HPDE6-E6E7 (cell line): Measurements from ENCODE around the gene CHST6.
A peak's percentile ranks its signal among the peaks of the same experiment; 100 is the strongest.
"Not testable (repeated sequence)": the region's sequence is repeated elsewhere in the genome, so short reads cannot be mapped to it uniquely, and the experiment has no call there.

Source experiments
- DNase-seq: peaks from one replicate; pipeline ENCODE4 v3.0.0; 2011; ENCODE audit warnings: missing footprints; ENCODE audit errors: extremely low spot score

CHST6 gene

DNA sequence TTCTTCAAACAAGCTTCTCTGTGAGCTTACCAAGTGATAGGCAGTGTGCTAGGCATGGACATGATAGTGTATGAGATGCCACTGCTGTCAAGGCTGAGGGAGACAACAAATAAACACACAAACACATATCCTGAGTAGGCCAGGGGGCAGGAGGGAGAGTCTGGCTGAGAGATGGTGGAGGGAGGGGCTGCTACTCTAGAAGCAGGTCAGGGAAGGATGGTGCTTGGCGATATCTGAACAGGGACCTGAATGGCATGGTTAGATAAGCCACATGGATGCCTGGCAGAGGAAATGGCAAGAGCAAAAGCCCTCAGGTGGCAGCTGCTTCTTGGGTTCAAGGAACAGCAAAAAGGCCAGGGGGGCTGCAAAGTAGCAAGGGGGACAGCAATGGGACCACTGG is 8.6 kb upstream of the CHST6 start:
- no peak for DNase-seq

- no peak for DNase-seq
Measured at GRCh38 chr16:75502916-75503605, 7.8 kb upstream of the CHST6 start.

GRCh38 chr16:75501820-75502219 is 6.6 kb upstream of the CHST6 start:
- not testable (repeated sequence) for DNase-seq

DNA sequence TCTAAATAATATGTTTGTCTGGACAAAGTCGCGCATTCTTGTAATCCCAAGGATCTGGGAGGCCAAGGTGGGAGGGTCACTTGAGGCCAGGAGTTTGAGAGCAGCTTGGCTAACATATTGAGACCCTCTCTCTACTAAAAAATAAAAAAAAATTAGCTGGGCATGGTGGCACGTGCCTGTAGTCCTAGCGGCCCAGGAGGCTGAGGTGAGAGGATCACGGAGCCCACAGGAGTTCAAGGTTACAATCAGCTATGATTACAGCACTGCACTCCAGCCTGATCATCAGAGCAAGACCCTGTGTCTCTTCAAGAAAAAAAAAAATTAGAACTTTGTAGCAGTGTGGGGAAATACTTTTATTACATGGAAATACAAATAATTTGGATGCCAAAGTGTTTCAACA is 6.1 kb upstream of the CHST6 start:
- no peak for DNase-seq

DNA sequence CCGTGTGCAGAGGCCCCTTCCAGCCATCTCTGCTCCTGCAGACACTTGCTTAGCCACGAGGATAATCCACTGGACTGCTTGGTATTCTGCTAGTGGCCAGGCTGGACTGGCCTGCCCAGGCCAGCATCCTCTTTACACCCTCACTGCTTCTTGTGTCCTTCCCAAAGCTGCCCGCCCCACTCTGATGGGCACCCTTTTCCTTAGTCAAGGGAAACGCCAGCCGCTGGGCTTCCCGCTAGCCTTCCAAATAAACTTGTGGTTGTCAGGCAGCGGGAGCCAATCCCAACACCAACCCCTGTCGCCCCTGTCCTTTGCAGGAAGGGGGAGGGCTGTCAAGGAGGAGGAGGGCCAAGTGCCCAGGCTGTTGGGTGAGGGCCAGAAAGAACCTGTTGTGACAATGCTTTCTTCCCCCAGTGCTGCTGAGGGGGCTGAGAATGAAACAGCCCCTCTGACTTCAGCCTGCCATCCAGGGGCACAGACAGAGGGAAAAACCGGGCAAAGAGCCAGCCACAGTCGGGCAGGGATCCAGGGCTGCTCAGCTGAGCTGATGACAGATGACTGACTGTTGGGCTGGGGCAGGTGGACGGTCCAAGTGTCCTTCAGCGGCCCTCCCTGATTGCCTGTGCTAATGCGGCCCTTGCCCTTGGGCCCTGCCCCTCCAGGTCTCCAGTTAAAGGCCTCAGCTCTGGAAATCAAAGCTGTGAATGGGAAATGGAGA is 3.5 kb upstream of the CHST6 start:
- not testable (repeated sequence) for DNase-seq

GRCh38 chr16:75497558-75497957 is 2.3 kb upstream of the CHST6 start:
- no peak for DNase-seq

DNA sequence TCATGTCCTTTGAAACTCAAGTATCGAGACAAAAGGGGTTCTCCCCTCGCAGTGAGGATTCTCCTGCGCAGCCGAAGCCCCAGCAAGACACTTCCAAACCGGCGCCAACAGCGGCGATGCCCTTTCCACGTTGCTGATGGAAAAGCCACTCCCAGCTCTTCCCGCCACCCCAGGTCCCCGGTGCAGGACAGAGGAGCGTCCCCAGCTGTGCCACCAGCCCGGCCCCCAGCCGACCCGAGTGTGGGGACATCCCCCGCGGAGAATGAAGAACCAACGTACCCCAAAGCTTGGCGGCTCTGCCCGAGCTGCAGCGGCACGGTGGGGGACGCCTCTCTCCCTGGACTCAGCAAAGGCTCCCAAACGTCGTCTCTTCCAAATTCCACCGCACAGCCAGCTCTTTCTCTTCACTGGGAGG is 573 bp downstream of the CHST6 start:
- no peak for DNase-seq

DNA sequence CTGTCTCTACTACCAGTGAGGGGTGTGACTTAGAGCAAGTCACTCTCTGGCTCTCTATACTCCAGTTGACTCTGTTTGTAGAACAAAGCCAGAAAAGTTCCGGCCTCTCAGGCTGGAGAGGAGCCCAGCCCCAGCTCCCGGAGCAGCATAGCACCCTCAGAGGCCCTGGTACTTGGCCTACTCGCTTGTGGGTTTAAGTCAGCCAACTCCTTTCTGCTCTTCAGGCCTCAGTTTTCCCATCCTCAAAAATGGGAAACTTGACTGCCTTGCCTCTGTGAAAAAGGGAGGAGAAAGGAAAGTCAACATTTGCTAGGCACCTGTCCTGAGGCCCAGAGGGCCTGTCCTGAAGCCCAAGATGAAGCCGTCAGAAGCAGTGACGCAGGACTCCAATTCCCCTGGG is 1.1 kb downstream of the CHST6 start:
- no peak for DNase-seq

- DNase-seq = peak; percentile 50
Measured at GRCh38 chr16:75491876-75492275, 3.4 kb downstream of the CHST6 start.

GRCh38 chr16:75488322-75488721 is 6.9 kb downstream of the CHST6 start:
- DNase-seq = no peak

DNA sequence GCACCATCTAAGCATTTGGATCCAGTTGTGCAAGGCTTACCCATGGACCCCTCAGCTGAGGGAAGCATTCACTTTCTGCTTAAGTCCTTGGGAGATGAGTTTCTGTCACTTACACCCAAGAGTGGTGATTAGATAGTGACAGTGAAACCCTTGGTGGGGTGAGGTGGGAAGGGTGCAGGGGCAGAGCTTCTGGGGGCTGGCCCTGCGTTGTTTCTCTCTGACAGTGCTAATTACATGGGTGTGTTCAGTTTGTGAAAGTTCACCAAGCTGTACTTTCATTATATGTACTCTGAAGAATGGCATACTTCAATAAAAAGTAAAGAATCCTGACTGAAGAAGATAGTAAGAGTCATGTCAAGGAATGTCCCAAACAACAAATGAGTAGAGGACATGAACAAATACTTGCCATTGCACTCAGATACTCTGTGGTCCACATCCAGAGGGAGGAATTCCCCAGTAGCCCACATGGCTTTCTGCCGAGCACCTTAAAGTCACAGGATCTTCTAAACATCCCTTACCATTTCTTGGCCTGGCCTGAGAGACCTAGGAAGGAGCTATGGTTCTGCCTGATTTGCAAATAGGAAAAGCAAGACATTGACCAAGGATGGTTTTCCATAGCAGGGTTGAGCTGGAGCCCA is 8.4 kb downstream of the CHST6 start:
- DNase-seq = no peak

DNA sequence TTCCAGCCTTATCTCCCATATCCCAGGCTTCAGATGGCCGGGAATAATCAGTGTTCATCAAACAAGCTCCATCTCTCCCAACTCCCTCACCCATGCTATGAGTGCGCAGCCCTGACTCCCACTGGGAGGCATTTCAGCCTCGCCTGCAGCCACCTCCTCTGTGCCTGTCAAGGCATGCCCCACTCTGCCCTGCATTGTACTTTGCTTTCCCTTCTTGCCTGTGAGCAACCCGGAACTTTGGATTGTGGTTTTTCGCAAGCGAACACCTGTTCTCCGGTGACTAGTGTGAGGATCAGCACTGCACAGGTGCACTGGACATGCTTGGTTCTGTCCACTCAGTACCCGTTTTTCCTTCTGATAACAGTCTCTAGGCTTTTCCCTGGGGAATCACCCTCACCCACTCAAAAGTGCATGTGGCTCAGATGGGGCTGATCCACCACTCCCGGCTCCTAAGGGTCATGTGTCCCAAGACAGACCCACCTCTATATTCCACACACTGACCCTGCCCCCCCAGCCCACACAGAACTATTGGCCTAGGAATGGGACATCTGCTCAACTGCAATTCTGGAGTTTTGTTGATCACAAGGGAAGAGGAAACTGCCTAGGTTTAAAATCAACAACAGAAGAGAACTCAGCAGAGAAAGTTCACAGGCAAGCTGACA is 9.1 kb downstream of the CHST6 start:
- DNase-seq = peak; percentile 98

GRCh38 chr16:75485230-75486013 is 9.8 kb downstream of the CHST6 start:
- DNase-seq = no peak

DNA sequence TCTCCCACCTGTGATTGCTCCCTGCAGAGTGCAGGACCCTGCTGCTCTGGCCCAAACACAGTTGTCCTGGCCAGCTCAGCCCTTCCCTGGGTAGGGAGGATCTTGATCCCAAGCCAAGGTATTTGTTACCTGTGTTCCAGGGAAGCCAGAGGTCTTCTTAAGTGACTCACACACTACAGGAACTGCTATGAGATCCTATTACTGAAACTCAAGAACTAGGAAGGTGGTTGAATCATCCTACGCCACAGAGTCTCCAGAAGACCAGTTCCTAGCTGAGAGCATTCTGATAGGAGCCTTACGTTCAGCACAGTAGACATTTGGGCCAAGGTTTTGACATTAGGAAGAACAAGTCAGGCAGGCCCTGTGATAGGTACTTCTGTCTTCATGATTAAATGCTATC is 12.0 kb downstream of the CHST6 start:
- DNase-seq = peak; percentile 98

GRCh38 chr16:75482434-75483205 is 12.6 kb downstream of the CHST6 start:
- DNase-seq = no peak

DNA sequence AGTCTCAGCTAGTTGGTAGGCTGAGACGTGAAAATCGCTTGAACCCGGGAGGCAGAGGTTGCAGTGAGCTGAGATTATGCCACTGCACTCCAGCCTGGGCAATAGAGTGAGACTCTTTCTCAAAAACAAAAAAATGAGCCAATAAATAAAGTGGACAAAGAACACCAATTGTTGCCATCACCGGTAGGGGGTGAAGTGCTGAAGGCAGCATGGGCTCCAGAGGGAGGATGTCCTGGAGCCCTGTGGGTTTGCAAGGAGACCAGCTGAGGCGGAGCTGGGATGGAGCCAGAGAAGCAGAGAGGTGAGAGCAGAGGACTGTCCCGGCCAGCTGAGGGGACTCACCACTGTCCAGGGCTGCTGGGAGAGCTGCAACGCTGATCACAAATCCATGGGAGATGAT is 13.8 kb downstream of the CHST6 start:
- no peak for DNase-seq

- DNase-seq = no peak
Measured at GRCh38 chr16:75479421-75479990, 15.7 kb downstream of the CHST6 start.

DNA sequence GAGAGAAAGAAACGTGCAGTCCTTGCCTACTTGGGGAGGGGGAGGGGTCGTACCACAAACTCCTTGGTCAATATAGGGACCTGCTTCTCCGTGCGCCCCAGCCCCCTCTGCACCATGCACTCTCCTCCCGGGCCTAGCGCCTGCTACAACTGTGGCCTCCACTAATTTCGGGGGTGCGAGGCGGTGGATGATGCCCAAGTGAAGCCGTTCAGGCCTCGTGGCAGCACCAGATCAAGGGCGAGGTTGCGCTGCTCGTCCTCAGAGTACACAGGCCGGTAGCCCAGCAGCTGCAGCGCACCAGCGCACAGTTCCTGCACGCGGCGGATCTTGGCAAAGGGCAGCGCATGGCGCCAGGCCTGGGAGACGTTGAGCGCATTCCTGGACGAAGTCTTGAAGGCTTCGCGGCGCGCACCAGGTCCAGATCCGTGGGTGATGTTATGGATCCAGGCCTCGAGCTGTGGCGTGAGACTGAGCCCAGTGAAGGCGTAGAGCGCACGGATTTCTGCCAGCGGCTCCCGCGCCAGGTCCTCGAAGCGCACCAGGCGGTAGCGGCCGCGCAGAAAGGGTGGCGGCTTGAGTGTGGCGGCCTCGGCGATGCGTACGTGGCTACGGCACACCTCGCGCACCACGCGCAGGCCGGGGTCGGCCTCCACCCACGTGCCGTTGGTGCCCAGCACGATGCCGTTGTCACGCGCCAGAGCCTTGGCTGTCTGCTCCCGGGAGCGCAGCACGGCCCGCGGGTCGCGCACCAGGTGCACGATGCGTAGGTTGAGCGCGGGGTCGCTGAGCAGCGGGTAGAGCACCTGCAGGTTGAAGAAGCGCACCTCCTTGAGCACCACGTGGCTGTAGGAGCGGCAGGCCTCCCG is 16.5 kb downstream of the CHST6 start:
- DNase-seq = no peak

- no peak for DNase-seq
Measured at GRCh38 chr16:75477680-75478473, 17.4 kb downstream of the CHST6 start.
